ENCODE data around the gene TAS2R41.

DNA sequence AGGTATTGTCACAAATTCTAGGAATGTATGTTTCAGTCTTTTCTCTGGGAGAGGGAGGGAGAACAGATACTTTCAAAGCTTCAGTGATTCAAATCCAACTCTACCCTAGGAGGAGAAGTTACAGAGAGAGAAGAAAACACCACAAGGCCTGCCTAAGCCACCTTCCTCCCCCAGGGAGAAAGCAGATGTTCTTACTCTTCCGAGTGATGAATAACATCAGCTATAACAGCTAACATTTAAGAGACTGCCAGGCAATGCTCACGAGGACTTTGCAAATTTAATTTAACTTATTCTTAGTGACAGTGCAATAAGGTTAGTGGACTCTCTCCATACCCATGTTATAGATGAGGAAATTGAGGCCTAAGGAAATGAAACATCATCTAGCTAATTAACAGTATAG lies 36.8 kb downstream of the TAS2R41 start:
- TF ChIP-seq CTCF (IDR thresholded peaks at IDR 0.05), result no peak
- no peak for TF ChIP-seq REST (IDR thresholded peaks at IDR 0.05)
- TF ChIP-seq RFX5 (IDR thresholded peaks at IDR 0.05), result no peak
- TF ChIP-seq MAZ (IDR thresholded peaks at IDR 0.05; ENCODE audit: borderline replicate concordance, low read depth, low read length), result no peak
